ENCODE results near the gene ZNF407. TPM values are rescaled to one million over a fixed set of nuclear protein-coding genes. Genes with fewer than 3 reads are reported as not detected.

ZNF407 gene
- total RNA-seq, 1 experiment from 2014 or later, result 7.6 TPM

DNA sequence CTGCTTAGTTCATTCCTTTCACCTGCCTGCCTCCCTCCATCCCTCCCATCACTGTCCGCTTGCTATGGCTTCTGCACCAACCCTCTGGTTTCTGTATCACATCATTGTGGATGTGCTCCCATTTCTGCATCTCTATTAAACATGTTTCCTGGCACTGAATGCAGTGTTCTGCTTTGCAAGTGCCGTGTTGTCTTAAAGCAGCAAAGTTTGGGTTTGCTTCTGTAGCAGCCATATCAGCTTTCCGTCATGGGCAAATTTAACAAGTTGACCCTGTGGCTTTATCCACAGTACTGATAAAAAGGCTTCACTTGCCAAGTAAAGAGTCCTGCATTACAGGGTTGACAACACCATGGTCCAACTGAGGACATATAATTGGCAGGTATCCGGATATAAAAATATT, 445.8 kb downstream of the ZNF407 start:
- no TSS peak for BruUV-seq (replicated peaks)
- H4K20me1 ChIP-seq (ENCODE audit: insufficient read depth), result no peaks in the 10 kb centered on the region
- CTCF ChIA-PET, result no interaction called here
- H3K9me2 ChIP-seq (ENCODE audit: insufficient read depth), result no peaks in the 10 kb centered on the region
- POLR2A ChIA-PET, result no interaction called here
- no peak overlapping the region for H2AFZ ChIP-seq (ENCODE audit: low read depth, low read length, poor library complexity, severe bottlenecking)
- RAD21 ChIA-PET (ENCODE audit: low non-redundant PET in 1 of 2, low total read pairs in 2 of 2, uncharacterized antibody in 2 of 2, unreplicated experiment in 2 of 2), result no interaction called here
- DNase-seq (ENCODE audit: low read depth, low spot score) (no peak), ATAC-seq (no peak)
- no peak overlapping the region for H3K9ac ChIP-seq (ENCODE audit: low read length)
- no peak overlapping the region for H3K4me3 ChIP-seq (replicated peaks in 1 of 2; ENCODE audit: low read depth in 1 of 2, low read length in 2 of 2)
- H3K36me3 ChIP-seq (ENCODE audit: control insufficient read depth in 1 of 2, insufficient read depth in 2 of 2, low read length in 2 of 2), result no peaks in the 10 kb centered on the region
- intact Hi-C loops (cut with micrococcal nuclease), result loop anchor here (10.0 kb wide), 1 partner anchor 431 kb away; no protein-coding TSS in a partner anchor
- H3K9me3 ChIP-seq (ENCODE audit: control insufficient read depth in 1 of 2, insufficient read depth in 1 of 2, low read depth in 1 of 2, low read length in 2 of 2), result no peaks in the 10 kb centered on the region
- H3K79me2 ChIP-seq (ENCODE audit: insufficient read depth, low read length), result no peaks in the 10 kb centered on the region
- no peak overlapping the region for H3K4me2 ChIP-seq (ENCODE audit: low read length)
- TF ChIP-seq ZNF274 (IDR thresholded peaks at IDR 0.05; ENCODE audit: low read depth, low read length) (no peak), FOSL1 (IDR thresholded peaks at IDR 0.05; ENCODE audit: low read depth) (no peak), ELF1 (IDR thresholded peaks at IDR 0.05; ENCODE audit: borderline replicate concordance, low read depth) (no peak), TCF7L2 (IDR thresholded peaks at IDR 0.05; ENCODE audit: borderline replicate concordance, extremely low read depth, insufficient read depth, insufficient read length) (no peak), POLR2AphosphoS5 (IDR thresholded peaks at IDR 0.05; ENCODE audit: low read depth, low read length) (no peak), RAD21 (IDR thresholded peaks at IDR 0.05; ENCODE audit: low read depth) (no peak), EZH2phosphoT487 (IDR thresholded peaks at IDR 0.05; ENCODE audit: borderline replicate concordance) (no peak), POLR2A (IDR thresholded peaks at IDR 0.05; ENCODE audit: borderline replicate concordance, extremely low read depth, insufficient read depth, insufficient read length) (no peak), ZFX (IDR thresholded peaks at IDR 0.05) (no peak), CEBPB (IDR thresholded peaks at IDR 0.05; ENCODE audit: low read depth) (no peak), SRF (IDR thresholded peaks at IDR 0.05; ENCODE audit: low read depth) (no peak), JUND (IDR thresholded peaks at IDR 0.05) (no peak), SIN3A (IDR thresholded peaks at IDR 0.05; ENCODE audit: low read depth) (no peak), CBX3 (IDR thresholded peaks at IDR 0.05; ENCODE audit: low read depth) (no peak)
- TF ChIP-seq, protein P1, sequence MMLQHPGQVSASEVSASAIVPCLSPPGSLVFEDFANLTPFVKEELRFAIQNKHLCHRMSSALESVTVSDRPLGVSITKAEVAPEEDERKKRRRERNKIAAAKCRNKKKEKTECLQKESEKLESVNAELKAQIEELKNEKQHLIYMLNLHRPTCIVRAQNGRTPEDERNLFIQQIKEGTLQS (IDR thresholded peaks at IDR 0.05), result no peak
- TF ChIP-seq, protein P2, sequence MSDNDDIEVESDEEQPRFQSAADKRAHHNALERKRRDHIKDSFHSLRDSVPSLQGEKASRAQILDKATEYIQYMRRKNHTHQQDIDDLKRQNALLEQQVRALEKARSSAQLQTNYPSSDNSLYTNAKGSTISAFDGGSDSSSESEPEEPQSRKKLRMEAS (IDR thresholded peaks at IDR 0.05), result no peak
- TF ChIP-seq, protein P3, sequence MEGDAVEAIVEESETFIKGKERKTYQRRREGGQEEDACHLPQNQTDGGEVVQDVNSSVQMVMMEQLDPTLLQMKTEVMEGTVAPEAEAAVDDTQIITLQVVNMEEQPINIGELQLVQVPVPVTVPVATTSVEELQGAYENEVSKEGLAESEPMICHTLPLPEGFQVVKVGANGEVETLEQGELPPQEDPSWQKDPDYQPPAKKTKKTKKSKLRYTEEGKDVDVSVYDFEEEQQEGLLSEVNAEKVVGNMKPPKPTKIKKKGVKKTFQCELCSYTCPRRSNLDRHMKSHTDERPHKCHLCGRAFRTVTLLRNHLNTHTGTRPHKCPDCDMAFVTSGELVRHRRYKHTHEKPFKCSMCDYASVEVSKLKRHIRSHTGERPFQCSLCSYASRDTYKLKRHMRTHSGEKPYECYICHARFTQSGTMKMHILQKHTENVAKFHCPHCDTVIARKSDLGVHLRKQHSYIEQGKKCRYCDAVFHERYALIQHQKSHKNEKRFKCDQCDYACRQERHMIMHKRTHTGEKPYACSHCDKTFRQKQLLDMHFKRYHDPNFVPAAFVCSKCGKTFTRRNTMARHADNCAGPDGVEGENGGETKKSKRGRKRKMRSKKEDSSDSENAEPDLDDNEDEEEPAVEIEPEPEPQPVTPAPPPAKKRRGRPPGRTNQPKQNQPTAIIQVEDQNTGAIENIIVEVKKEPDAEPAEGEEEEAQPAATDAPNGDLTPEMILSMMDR (IDR thresholded peaks at IDR 0.05 in 2 of 3, conservative IDR thresholded peaks at IDR 0.05 in 1 of 3; ENCODE audit: borderline replicate concordance in 1 of 3, insufficient read depth in 1 of 3, low read depth in 2 of 3, low read length in 2 of 3), result no peak
- TF ChIP-seq, protein P4, sequence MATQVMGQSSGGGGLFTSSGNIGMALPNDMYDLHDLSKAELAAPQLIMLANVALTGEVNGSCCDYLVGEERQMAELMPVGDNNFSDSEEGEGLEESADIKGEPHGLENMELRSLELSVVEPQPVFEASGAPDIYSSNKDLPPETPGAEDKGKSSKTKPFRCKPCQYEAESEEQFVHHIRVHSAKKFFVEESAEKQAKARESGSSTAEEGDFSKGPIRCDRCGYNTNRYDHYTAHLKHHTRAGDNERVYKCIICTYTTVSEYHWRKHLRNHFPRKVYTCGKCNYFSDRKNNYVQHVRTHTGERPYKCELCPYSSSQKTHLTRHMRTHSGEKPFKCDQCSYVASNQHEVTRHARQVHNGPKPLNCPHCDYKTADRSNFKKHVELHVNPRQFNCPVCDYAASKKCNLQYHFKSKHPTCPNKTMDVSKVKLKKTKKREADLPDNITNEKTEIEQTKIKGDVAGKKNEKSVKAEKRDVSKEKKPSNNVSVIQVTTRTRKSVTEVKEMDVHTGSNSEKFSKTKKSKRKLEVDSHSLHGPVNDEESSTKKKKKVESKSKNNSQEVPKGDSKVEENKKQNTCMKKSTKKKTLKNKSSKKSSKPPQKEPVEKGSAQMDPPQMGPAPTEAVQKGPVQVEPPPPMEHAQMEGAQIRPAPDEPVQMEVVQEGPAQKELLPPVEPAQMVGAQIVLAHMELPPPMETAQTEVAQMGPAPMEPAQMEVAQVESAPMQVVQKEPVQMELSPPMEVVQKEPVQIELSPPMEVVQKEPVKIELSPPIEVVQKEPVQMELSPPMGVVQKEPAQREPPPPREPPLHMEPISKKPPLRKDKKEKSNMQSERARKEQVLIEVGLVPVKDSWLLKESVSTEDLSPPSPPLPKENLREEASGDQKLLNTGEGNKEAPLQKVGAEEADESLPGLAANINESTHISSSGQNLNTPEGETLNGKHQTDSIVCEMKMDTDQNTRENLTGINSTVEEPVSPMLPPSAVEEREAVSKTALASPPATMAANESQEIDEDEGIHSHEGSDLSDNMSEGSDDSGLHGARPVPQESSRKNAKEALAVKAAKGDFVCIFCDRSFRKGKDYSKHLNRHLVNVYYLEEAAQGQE (IDR thresholded peaks at IDR 0.05; ENCODE audit: low read depth), result no peak
- no peaks in the 10 kb centered on the region for H3K4me1 ChIP-seq (ENCODE audit: control insufficient read depth in 1 of 2, insufficient read depth in 2 of 2, low read length in 2 of 2)
- no peak overlapping the region for H3K27ac ChIP-seq (ENCODE audit: low read depth, low read length)
- no peaks in the 10 kb centered on the region for H3K27me3 ChIP-seq (ENCODE audit: insufficient read depth, low read length)
